ENCODE results near the gene WDR49.

WDR49 gene

GRCh38 chr3:167653760-167654159 lies at the start of gene WDR49:
Gene WDR49 (minus strand): TSS chr3:167653942. CDS start chr3:167653425, 517 bp downstream.
- no peak for DNase-seq (ENCODE audit: low read depth)

DNA sequence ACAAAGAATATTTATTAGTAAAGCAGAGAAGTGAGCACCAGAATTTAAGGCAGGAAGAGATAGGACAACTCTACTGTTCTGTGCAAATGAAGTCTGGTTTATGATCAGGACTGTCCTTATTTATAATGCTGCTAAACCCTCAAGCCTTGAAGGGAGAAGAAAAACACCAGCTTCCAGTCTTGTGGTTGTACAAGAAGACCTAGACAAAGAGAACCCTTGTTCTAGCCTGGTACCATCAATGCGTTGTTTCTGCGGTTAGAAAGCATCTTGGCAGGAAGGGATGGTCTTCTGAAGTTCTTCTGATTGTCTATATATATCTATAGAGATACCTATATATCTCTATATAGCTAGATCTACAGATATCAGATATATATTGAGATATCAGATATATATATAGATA lies 47.2 kb upstream of the WDR49 start:
- DNase-seq (ENCODE audit: low read depth), result no peak

GRCh38 chr3:167700046-167700445 lies 46.3 kb upstream of the WDR49 start:
- DNase-seq (ENCODE audit: low read depth), result no peak

DNA sequence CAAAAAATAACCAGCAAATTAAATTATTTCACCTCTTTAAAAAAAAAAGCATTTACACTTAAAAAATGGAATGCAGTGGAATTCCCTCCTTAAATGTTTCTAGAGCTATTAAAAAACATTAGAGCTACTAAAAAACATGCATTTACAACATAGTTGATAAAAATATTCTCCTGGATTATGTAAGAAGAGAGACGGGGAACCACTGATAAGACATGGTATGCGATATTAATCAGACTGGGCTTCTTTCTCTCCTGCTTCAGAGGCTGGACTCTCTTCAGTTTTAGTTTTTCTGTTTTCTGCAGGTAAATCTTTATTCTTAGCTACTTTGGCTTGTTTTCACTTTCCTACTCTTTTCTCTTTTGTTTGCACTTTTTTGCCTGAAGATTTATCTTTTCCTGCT lies 40.4 kb upstream of the WDR49 start:
- DNase-seq (ENCODE audit: low read depth), result no peak

GRCh38 chr3:167691366-167691765 lies 37.6 kb upstream of the WDR49 start:
- no peak for DNase-seq (ENCODE audit: low read depth)

- no peak for DNase-seq (ENCODE audit: low read depth)
These were observed 30.7 kb upstream of the WDR49 start for GRCh38 chr3:167684388-167684993.

DNA sequence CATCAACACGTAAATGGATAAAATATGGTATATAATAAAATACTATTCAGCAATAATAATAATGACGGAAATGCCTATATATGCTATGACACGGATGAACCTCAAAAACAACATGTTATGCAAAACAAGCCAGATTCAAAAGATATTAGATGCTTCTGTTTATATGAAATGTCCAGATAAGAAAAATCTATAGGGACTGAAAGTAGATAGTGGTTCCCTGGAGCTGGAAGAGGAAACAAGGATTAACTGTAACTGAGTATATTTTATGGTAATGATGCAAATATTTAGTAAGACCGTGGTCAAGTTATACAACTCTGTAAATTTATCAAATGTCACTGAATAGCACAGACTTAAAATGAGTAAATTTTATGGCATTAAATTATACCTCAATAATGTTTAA lies 25.8 kb upstream of the WDR49 start:
- no peak for DNase-seq (ENCODE audit: low read depth)

- DNase-seq (ENCODE audit: low read depth), result no peak
These were observed 22.1 kb upstream of the WDR49 start for GRCh38 chr3:167675848-167676247.

DNA sequence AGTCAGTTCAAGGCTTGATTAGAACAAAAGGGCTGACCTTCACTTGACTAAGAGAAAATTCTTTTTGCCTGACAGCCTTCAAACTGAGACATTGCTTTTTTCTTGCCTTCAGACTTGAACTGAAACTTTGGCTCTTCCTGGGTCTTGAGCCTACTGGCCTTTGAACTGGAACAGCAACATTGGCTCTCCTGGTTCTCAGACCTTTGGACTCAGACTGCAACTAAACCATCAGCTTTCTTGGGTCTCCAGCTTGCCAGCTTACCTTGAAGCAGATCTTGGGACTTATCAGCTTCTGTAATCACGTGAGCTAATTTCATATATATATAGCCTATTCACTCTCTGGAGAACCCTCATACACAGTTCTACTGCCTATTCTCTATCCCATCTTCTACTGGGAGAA lies 19.5 kb upstream of the WDR49 start:
- no peak for DNase-seq (ENCODE audit: low read depth)

DNA sequence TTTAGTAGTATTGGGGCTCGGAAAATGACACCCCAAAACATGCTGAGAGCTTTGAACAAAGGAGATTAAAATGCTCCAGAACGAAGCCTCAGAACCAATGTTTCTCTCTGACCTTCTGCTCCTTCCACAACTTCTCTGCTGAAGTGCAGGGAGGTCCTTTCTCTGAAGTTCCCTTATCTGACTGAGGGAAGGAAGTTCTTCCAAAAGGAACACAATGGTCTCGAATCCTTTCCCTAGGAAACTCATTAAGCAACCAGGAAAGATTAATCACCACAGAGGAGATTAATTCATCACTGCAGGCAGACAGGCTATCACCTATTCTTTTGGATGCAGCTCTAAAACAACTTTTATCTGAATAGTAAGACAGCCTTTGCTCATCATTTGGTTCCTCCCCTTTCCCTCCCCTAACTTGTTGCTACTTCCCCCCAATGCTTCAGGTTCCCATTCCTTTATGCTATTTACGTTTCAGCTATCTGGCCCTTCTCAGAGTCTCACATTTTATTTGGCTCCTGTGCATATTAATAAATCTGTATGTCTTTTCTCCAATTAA lies 18.2 kb upstream of the WDR49 start:
- no peak for DNase-seq (ENCODE audit: low read depth)

- DNase-seq (ENCODE audit: low read depth), result no peak
These were observed 16.0 kb upstream of the WDR49 start for GRCh38 chr3:167669699-167670098.

DNA sequence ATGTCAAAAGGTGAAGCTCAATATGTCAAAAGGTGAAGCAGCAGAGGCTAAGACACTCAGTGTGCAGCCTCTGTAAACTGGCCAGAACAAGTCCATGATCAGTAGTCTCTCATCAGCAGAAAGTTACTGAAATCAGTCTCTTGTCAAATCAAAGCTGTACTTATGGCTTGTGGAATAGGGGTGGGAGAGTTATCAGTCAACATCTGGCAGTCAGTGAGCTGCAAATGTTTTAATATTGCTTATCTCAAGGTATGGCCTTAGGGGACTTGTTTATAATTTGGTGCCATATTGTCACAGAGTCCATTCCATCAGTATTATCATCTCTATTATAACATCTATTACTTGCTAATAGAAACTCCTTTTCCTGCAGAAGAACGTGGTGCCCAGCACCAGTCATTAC lies 14.9 kb upstream of the WDR49 start:
- DNase-seq (ENCODE audit: low read depth), result no peak

DNA sequence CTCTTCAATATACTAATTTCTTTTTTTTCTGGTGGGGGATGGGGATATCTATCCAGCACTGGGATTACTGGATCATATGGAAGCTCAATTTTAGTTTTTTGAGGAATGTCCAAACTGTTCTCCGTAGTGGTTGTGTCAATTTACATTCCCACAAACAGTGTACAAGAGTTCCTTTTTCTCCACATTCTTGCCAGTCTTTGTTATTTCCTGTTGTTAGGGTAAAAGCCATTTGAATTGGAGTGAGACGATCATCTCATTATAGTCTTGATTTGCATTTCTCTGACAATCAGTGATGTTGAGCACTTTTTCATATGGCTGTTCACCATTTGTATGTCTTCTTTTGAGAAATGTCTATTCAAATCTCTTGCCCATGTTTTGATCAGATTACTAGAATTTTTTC lies 12.8 kb upstream of the WDR49 start:
- no peak for DNase-seq (ENCODE audit: low read depth)

DNA sequence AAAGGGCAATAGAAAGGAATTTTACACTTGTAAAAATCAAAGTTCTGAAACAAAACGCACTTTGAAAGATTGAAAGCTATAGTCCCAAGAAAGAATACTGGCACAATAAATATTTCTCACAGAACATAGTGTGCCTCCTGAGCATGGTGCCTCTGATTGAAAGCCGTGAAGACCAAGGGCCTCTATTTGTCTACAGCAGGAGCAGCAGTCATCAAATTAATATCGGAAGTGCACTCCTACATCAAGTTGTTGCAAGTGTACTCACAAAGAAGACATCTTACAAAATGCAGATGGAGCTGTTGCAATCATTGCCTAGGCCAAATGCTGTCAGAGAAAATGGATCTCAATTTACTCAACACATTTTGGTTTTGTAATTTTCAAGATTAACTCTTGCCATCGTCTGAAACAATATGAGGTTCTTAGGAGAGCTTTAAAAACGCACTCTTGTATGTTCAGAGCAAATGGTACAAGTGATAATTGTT lies 9.2 kb upstream of the WDR49 start:
- no peak for DNase-seq (ENCODE audit: low read depth)

GRCh38 chr3:167657684-167658225 lies 4.0 kb upstream of the WDR49 start:
- no peak for DNase-seq (ENCODE audit: low read depth)

- no peak for DNase-seq (ENCODE audit: low read depth)
These were observed 3.1 kb upstream of the WDR49 start for GRCh38 chr3:167656821-167657220.

- DNase-seq (ENCODE audit: low read depth), result no peak
These were observed 587 bp downstream of the WDR49 start for GRCh38 chr3:167653155-167653554.

DNA sequence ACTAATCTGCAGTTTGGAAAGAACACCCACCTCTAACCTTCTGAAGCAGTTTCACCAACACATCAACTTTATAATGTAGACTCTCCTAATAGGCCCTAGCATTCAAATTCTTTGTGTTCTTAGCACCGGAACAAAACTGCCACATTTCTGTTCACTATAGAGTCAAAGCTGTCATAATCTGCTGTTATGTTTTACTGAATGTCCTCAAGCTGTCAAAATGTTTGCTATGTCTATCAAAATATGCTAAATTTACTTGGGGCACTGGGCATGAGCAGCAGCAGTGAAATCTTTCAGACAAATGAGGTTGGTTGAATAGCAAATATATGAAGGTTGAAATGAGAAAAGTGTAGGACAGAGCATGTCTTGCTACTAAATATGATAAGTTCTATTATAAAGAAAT lies 1.9 kb downstream of the WDR49 start:
- DNase-seq (ENCODE audit: low read depth), result no peak

DNA sequence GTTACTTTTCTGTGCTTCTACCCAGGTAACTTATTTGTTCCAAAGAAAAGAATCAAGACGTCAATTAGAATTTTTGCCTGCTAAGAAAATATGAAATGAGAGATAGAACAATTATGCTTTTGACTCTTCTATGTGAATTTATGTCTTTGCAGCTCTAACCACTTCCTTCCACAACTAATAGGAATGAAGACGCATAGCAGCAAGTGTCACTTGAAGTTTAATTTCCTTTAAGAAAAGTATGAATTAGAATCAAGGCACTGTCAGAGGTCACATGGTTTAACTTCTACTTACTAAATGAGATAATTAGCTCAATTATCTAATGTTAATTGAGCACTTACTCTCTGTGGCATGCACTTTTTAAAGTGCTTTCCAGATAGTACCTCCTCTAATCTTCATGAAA lies 3.3 kb downstream of the WDR49 start:
- no peak for DNase-seq (ENCODE audit: low read depth)

DNA sequence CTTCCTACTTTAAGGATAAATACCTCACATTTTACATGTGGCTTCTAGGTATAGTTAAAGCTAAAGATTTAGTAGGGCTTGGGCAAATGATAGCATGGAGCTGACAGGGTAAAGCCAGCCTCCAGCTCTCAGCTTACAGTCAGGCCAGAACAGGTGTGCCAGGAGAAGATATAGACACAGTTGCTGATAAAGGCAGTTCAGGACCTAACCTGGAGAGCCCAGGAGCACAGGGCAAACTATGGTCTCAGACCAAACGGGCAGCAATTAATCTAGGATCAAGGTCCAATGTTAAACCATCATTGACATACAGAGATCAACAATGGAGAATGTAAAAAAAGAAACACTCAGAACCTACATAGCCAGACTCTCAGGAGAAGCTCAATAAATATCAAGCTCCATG lies 4.0 kb downstream of the WDR49 start:
- DNase-seq (ENCODE audit: low read depth), result no peak

- no peak for DNase-seq (ENCODE audit: low read depth)
These were observed 9.1 kb downstream of the WDR49 start for GRCh38 chr3:167644611-167645010.

DNA sequence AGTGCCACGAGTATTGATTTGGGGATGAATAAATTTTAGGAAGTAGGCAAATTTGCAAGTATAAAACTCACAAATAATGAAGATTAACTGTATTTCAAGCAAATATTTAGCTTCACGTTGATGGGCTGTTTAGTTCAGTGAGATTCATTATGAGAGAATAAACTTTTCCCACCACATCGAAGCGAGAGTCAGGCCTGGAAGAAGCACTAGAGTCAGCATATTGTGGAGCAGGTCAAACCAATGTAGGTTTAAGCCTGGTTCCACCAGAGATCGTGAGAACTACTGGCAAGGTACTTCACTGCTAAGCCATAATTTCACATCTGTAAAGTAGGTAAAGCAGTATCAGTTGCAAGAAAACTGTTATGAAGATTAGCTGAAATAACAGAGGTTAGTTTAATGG lies 22.3 kb downstream of the WDR49 start:
- DNase-seq (ENCODE audit: low read depth), result no peak

DNA sequence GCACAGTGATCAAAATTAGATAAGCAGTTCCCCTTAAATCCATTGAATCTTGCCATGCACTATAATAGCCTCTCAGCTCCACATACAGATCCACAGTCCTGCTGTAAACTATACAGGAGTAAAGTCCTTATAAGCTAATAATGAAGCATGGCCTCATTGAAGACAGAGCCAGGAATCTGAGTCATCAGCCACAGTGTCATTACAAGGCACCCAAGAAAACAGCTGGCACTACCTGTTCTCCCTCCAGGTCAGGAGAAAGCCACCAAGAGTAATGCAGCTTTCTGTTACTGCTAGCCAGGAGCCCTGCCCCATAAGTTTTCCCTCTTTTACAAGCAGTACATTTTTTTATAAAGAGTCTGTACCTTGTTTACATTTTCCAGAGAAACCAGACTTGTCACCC lies 27.3 kb downstream of the WDR49 start:
- DNase-seq (ENCODE audit: low read depth), result no peak

DNA sequence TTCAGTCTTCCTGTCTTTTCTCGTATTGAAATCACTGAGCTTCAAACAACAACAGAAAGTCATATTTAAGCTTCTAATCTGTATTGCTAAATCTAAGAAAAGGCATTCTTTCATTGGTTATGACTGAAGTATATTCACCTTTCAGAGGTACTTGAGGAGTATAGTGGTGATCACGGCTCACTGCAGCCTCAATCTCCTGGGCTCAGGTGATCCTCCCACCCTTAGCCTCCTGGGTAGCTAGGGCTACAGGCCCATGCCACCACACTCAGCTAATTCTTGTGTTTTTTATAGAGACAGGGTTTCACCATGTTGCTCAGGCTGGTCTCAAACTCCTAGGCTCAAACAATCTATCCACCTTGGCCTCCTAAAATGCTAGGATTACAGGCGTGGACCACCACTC lies 38.7 kb downstream of the WDR49 start:
- no peak for DNase-seq (ENCODE audit: low read depth)
